LoVo (cell line): Measurements from ENCODE around the gene VPREB3.
A peak's percentile ranks its signal among the peaks of the same experiment; 100 is the strongest.

ENCODE experiments used
- DNase-seq: peaks from one replicate; pipeline ENCODE4 v3.0.0-alpha.2; 2016; ENCODE audit warnings: low spot score

The VPREB3 gene, protein sequence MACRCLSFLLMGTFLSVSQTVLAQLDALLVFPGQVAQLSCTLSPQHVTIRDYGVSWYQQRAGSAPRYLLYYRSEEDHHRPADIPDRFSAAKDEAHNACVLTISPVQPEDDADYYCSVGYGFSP

DNA sequence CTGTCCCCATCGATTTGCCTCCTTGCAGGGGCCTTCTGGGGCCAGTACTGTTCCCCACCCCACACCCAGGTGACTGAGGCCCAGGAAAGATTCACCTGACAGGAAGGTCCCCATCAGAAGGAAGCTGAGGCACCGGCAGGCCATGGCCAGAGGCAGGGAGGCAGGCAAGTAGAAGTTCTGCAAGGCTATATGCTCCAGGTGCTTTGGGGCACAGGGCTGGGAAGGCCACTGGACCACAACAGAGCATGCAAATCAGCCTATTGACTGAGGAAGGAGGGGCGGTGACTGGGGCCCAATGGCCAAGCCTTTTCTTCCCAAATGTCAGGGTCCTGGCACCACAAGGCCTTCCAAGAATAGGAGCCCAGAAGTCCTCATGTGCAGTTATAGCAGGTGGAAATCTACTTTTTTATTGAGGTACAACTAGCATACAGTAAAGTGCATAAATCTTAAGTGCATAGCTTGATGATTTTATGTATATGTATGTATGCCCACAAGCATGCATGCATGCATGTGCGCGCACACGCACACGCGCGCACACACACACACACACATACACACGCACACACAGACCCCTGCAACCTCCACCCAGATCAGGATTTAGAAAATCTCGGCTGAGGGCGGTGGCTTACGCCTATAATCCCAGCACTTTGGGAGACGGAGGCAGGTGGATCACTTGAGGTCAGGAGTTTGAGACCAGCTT lies at the start of gene VPREB3:
TSS of gene VPREB3 (minus strand) at position 206 of the 700 bp plus-strand sequence. CDS start at position 144, 62 bp downstream.
- DNase-seq, result no peak

DNA sequence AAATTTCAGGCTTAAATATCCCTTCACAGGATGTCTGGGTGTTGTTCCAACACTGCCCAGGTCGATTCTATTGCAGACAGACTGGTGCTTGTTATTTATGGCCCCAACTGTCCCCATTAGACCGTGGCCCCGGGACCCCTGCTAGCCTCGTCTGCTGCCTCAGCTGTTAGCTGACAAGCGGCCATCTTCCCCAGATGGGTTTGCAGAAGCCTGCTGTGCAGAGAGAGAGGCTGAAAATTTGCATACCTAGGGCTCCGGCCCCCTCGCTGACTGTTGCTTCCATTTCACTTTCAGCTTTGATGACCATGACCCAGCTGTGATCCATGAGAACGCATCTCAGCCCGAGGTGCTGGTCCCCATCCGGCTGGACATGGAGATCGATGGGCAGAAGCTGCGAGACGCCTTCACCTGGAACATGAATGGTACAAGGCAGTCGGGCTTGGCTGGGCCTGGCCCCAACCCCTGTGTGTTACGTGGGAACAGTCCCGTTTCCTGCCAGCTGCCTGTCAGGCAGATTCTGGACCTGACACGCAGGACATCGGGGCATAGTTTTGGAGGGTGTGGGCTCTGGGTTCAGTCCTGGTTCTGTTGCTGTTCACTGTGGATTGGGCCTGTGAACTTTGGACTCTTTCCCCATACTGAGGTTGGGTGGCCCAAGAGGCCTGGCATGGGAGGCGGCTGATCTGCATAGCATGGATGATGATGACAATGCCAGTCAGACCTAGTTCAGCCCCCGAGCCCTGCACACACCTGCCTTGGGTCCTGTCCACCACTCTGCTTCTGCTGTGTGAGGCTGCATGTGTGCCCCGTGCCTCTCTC lies 49.0 kb upstream of the VPREB3 start:
- no peak for DNase-seq

DNA sequence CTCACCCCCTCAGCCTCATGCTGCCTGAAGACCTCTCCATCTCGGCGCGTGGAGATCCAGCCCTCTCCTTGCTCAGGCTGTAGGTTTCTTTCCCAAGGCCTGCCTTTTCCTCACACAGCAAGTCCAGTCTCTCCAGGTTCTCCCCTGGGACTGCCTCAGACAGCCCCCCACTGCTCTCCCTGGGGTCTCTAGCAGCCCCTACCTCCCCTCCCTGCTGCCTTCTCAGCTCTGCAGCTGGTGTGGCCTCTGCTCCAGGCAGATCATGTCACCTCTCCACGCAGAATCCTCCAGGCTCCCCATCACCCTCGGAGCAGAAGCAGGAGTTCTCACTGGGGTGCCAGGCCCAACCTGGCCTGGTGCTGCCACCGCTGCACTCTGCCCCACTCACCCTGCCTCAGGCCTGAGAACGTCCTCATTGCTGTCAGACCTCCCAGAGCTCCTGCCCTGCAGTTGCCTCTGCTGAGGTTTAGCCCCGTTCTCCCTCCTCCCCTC lies 47.7 kb upstream of the VPREB3 start:
- DNase-seq, result no peak

DNA sequence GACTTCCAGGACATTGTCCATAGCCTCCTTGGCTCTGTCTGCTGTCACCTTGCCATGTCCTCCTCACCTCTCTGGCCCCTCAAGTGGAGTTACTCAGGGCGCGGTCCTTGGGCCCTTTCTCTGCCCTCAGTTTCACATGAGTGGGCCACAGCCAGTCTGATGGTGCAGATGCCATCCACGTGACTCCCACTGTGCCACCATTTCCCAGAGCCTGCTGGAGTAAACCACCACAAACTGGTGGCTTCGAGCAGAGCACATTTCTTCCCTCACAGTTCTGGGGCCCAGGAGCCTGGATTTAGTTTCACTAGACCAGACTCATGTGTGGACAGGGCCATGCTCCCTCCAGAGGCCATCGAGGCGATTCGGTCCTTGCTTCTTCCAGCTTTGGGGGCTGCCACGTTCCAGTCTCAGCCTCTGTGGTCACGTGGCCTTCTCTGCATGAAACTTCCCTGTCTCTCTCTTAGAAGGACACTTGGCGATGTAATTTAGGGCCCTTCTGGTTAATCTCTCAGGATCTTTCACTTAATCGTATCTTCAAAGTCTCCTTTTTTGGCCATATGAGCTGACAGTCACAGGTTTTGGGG lies 47.1 kb upstream of the VPREB3 start:
- DNase-seq, result no peak

DNA sequence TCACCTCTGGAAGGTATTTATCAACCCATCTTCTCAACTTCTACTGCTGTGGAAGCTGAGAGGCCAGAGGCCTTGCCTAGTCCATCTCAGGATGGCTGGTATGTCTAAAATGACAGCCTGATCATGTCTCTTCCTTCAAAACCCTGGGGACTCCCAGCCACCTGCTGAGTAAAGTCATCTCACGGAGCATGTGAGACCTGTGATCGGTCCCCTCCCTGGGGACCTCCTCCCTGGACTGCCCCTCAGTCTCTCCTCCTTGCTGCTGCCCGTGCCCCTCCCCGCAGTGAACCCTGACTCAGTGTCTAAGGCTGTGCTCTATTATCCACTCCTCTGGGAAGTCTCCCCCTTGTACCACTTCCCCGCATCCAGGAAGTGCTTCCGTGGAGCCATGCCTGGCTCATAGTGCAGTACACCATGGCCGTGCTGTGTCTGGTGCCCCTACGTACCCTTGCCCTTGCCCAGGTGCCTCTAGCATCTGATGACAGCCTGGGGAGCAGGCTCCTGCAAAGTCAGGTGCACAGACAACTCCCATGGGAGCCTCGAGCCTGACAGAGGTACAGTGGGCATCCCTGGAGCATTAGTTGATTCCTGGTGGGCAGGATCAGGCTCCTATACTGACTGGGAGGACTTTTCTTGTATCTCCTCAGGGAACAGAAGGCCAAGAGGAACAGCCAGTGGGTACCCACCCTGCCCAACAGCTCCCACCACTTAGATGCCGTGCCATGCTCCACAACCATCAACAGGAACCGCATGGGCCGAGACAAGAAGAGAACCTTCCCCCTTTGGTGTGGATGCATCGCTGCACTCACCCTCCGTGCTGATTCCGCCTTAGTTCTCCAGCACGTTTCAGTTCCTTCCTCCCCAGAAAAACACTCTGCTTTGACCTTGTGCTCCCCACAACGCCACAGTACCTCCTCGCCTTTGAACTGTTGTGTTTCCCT lies 46.3 kb upstream of the VPREB3 start:
- DNase-seq, result no peak

DNA sequence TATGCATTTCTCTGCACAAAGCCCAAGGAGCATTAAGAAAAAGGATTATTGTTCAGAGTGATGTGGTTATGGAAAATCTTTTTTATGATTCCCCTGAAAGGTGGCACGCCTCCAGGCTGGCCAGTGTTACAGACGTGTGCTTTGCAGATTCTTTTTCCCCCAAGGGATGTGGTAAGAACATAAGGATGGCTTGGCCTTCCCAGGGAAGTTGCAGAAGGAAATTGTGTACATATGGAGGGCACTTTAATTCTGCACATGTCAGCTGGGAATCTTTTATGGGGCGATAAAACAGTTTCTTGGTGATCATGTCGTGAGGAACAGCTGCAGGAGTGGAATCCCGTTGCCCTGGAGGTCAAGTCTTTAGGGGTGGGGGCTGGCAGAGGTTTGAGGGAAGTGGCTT lies 42.2 kb upstream of the VPREB3 start:
- no peak for DNase-seq

DNA sequence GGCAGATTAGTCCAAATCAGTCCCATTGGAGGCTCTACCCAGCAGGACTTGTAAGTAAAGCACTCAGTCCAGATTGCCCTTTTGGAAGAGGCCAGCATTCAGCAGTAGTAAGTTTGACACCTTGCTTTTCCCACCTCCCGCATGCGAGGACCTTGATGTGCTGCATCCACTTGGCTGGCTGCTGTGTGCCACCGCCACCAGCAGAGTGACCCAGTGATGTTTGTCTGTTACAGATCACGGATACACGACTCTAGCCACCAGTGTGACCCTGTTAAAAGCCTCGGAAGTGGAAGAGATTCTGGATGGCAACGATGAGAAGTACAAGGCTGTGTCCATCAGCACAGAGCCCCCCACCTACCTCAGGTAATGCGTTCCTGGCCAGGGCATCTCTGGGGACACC lies 39.1 kb upstream of the VPREB3 start:
- DNase-seq, result no peak

DNA sequence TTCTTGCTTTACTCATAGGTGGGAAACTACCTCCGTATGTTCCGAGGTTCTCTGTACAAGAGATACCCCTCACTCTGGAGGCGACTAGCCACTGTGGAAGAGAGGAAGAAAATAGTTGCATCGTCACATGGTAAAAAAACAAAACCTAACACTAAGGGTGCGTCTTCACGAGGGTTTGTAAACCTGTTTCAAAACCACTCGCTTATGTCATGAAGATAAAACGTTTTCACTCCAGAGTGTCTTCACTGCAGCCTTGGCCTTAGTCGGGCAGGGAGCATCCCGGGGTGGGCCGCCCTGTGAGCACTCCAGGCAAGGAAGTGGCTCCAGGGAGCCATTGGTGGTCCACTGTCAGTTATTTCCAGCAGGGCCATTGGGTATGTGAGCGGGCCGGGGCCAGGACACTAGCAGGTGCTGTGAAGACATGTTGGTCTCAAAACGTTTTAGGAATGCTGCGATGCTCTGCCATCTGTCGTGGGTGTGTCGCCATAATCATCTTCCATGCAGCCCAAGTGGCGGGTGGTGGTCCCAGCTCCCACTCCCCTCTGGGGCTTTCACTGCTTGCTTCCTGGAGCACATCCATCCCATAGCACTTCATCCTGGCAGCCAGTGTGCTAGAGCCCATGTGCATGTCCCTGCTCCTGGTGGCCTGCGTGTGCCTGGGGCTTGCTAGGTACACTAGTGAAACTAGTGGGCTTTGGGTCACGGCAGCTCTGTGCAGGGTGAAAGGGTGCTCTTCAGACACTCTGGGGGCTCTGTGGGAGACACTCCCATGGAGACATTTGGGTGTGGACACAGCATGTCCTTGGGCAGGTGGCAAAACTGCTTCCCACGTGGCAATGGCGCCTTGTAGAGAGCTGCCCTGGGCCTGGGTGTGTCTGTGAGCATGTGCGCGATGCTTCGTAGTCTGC lies 37.8 kb upstream of the VPREB3 start:
- DNase-seq, result no peak

DNA sequence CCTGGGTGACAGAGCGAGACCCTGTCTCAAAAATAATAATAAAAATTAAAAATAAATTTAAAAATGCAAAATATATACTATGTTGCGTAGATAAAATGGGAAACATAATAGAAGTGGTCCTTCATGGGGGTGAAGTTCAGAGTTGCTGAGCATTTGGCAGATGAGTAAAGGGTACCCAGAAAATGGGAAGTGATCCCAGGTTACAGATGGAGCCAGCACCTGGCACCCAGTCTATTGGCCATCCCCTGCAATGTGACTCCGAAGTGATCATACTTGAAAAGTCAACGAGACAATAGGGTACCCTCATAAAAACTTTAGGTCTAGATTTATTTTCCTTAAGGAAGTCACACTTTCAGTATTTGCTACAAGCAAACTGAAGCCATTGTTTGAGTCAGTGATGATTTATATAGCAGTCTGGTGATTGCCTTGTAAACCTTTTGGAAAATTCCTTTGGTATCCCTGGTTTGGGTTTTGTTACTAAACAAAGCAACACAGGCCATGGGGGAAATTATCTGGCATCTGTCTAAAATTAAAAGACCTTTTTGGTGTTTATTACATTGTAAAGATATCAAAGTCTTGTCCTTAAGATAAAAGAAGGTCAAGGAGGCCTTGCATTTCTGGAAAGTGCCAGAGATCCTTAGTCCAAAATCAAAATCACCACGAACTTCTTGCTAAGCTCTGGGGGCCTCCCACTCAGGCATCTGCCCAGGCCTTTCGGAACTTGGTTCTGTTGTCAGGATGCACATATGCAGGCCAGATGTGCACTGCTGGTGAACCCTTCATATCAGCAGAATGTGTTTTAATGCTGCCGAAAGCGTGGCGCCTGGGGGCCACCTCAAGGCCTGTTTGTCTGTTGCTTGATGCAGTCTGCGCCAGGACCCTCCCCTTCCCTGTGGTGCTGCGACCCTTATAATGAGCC lies 36.9 kb upstream of the VPREB3 start:
- DNase-seq, result no peak

DNA sequence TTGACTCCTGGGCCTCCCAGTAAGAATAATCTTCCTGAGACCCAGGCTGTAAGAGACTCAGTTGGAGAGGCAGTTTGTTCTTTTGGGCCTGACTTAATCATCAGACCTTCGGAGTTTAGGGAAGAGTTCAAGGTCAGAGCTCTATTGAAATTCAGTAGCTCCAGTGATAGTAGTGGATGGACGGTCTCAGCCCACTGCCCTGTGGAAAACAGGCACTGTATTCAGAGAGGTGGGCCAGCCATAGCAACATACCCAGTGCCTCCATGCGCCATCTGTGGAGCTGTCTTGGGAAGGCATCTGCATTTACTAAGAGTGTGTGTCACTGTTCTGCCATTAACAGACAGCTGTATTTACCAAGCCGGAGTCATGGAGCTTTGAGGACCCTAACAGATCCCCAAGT lies 35.4 kb upstream of the VPREB3 start:
- DNase-seq, result no peak

DNA sequence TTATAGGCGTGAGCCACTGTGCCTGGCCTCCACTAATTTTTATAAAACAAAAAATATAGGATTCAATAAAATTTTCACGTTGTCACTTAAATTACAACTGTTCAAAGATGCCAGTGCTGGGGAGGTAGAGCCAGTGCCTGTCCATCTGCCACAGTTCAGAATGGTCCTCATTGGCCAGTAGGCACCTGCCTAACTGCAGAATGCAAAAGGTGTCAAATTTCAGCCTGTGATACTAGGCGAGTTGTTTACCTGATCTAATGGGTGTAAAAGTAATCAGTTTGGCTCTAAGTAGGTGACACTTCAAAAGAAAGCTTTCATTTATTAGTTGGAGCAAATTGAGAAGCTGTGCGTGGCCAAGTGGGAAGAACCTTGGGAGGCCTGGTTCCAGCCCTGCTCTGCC lies 34.9 kb upstream of the VPREB3 start:
- DNase-seq, result no peak

DNA sequence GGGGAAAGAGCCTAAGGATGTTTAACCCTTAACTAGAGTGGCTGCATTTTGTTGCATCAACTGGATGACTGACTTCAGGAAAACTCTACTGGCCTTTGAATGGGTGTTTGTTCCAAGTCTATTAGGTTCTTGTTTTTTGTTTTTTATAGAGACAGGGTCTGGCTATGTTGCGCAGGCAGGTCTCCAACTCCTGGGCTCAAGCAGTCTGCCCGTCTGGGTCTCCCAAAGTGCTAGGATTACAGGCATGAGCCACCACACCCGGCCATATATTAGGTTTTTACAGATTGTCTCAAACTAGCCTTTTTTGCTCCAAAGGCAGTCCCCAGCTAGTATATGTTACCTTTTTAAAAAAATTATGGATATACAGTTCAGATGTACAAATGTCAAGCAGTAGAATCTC lies 33.7 kb upstream of the VPREB3 start:
- no peak for DNase-seq

DNA sequence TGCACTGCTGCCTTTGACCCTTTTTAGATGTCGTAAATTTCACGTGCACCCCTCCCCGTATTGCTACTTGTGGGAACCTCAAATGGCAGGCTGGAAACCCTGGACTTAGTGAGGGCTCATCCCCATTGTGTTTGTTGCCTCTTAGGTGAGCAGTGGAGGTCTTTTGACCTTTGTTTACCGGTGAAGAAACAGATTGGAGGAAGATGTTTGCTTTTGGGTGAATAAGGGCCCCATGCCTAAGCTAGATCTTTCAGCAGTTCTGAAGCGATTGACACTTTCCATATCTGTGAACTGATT lies 33.3 kb upstream of the VPREB3 start:
- DNase-seq, result no peak

DNA sequence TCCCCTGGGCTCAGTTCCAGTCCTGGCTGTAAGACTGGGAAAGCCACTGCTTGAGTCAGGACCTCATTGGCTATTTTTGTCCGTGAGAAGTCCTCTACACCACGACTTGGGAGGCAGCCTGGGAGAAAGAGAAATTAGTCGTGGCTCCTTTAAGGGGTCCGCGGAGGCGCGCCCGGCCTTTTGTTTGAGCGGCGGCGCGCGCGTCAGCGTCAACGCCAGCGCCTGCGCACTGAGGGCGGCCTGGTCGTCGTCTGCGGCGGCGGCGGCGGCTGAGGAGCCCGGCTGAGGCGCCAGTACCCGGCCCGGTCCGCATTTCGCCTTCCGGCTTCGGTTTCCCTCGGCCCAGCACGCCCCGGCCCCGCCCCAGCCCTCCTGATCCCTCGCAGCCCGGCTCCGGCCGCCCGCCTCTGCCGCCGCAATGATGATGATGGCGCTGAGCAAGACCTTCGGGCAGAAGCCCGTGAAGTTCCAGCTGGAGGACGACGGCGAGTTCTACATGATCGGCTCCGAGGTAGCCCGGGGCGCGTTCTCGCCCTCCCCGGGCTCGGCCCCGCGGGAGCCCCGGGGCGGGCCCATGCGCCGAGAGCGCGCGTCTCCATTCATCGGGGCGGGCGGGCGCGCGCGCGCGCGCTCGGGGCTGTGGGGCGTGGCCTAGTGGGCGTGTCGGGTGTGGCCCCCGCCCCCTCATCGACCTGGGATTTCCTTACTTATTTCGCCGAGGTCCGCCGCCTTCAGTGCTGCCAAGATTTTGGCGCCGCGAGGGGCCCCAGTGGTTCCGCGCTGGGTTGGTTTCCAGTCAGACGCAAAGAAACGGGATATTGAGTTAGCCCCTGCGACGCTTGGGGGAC lies 32.8 kb upstream of the VPREB3 start, which contains the start of gene SMARCB1:
TSS of gene SMARCB1 (plus strand) at position 215 of the 848 bp plus-strand sequence. CDS start at position 419, 204 bp downstream.
- peak; percentile 89 for DNase-seq

DNA sequence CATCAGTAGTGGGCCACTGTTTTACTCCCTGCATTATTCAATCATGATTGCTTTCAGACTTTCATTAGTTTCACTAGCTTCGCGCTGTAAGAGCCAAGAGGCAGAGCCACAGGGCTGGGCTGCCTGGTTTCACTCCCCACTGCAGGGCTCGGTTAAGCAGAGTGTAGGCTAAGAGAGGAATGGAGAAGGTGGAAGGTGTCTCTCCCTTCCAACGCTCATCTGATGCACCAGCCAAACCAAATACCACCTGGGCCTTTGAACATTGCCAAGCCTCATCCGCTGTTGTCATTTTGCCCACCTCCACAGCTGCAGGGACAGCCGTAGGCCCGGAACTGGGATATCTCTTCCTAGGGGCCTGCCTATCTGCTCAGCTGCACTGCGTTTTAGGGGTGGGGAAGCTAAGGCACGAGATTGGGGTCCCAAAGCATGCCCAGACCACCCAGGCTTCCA lies 32.1 kb upstream of the VPREB3 start:
- DNase-seq, result no peak

DNA sequence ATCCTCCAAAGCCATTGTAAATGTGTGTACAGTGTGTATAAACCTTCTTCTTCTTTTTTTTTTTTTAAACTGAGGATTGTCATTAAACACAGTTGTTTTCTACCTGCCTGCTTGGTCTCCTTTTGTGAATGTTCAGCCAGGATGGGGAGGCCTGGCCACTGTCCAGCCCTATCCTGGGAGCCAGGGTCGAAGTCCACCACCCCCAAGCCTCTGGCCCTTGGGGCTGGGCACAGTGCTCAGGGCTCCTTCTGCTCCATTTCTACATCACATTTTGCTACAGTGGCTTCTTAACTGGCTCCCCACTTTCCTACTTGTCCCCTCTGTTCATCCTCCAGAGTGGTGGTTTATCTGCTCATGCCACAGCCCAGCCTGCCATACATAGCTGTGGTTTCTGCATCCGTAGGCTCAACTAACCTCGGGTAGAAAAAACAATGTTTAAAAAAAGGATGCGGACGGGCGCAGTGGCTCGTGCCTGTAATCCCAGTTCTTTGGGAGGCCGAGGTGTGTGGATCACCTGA lies 30.0 kb upstream of the VPREB3 start:
- DNase-seq, result no peak

DNA sequence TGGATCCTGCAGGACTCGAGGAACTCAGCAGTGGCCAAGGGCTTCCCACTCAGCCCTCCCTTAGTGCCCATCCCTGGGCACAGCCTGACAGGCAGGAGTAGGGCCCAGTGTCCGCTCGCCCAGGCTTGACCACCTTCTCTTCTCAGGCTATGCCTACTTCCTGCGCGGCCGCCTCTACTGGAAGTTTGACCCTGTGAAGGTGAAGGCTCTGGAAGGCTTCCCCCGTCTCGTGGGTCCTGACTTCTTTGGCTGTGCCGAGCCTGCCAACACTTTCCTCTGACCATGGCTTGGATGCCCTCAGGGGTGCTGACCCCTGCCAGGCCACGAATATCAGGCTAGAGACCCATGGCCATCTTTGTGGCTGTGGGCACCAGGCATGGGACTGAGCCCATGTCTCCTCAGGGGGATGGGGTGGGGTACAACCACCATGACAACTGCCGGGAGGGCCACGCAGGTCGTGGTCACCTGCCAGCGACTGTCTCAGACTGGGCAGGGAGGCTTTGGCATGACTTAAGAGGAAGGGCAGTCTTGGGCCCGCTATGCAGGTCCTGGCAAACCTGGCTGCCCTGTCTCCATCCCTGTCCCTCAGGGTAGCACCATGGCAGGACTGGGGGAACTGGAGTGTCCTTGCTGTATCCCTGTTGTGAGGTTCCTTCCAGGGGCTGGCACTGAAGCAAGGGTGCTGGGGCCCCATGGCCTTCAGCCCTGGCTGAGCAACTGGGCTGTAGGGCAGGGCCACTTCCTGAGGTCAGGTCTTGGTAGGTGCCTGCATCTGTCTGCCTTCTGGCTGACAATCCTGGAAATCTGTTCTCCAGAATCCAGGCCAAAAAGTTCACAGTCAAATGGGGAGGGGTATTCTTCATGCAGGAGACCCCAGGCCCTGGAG lies 29.3 kb upstream of the VPREB3 start:
- no peak for DNase-seq
